Glutamatergic neuron (in vitro differentiated cells): ENCODE results near the gene RTL10. TPM values are rescaled to one million over a fixed set of nuclear protein-coding genes. Genes with fewer than 3 reads are reported as not detected.
A peak's percentile ranks its signal among the peaks of the same experiment; 100 is the strongest.

Experiments used
- DNase-seq: peaks from one replicate; pipeline ENCODE4 v3.0.0; 2022
- H3K27ac Mint-ChIP-seq: one replicate; pipeline ENCODE4 v1.8.0; 2020; ENCODE audit warnings: mild to moderate bottlenecking, mixed read lengths, inconsistent platforms; ENCODE audit not compliant: unreplicated experiment
- H3K27me3 Mint-ChIP-seq: one replicate; pipeline ENCODE4 v1.8.0; 2020; ENCODE audit warnings: mild to moderate bottlenecking, moderate library complexity, mixed read lengths, inconsistent platforms; ENCODE audit not compliant: unreplicated experiment
- H3K36me3 Mint-ChIP-seq: one replicate; pipeline ENCODE4 v1.8.0; 2020; ENCODE audit warnings: mild to moderate bottlenecking, mixed read lengths, inconsistent platforms; ENCODE audit not compliant: unreplicated experiment
- H3K4me1 Mint-ChIP-seq: one replicate; pipeline ENCODE4 v1.8.0; 2020; ENCODE audit warnings: mild to moderate bottlenecking, low read depth, mixed read lengths, inconsistent platforms; ENCODE audit not compliant: unreplicated experiment
- H3K4me3 Mint-ChIP-seq: one replicate; pipeline ENCODE4 v1.8.0; 2020; ENCODE audit warnings: mild to moderate bottlenecking, mixed read lengths, inconsistent platforms; ENCODE audit not compliant: unreplicated experiment
- H3K9me3 Mint-ChIP-seq: one replicate; pipeline ENCODE4 v1.8.0; 2020; ENCODE audit warnings: mild to moderate bottlenecking, moderate library complexity, mixed read lengths, inconsistent platforms; ENCODE audit not compliant: unreplicated experiment
- CTCF ChIP-seq: fragments of 200-600 bp; sonication (generic); IDR thresholded peaks from one replicate; pipeline ENCODE4 v1.5.0; 2021; ENCODE audit not compliant: partially characterized antibody, unreplicated experiment
- total RNA-seq: library from RNA; stranded (reverse); fragmentation: NEBNext Ultra II Directional; extraction: Animal tissue kit (Norgen Biotek cat#: 25700); gene quantifications from one replicate; pipeline ENCODE4 v1.2.1, GENCODE V29; 2021; ENCODE audit not compliant: unreplicated experiment

The RTL10 gene
- total RNA-seq, 1 donor from 2014 or later, result 12.1 TPM

GRCh38 chr22:19902245-19902715 lies 47.6 kb upstream of the RTL10 start:
- no peak for TF ChIP-seq CTCF
- no peak for DNase-seq
- Mint-ChIP-seq H3K27me3 (peaks cover 5% of the 10 kb centered on the region), H3K27ac (peak overlapping the region; percentile 87), H3K4me3 (peak overlapping the region; percentile 77), H3K36me3 (no peaks in the 10 kb centered on the region), H3K9me3 (peaks cover 7% of the 10 kb centered on the region), H3K4me1 (peaks cover 32% of the 10 kb centered on the region)

- no peak for DNase-seq
- Mint-ChIP-seq H3K27ac (peak overlapping the region; percentile 87), H3K36me3 (no peaks in the 10 kb centered on the region), H3K9me3 (peaks cover 7% of the 10 kb centered on the region), H3K27me3 (peaks cover 5% of the 10 kb centered on the region), H3K4me3 (peak overlapping the region; percentile 77), H3K4me1 (peaks cover 32% of the 10 kb centered on the region)
- TF ChIP-seq CTCF, result no peak
Measured at GRCh38 chr22:19901577-19902244, 47.0 kb upstream of the RTL10 start.

- TF ChIP-seq CTCF, result no peak
- no peak for DNase-seq
- Mint-ChIP-seq H3K36me3 (no peaks in the 10 kb centered on the region), H3K9me3 (peaks cover 4% of the 10 kb centered on the region), H3K27ac (peak overlapping the region; percentile 87), H3K27me3 (peaks cover 2% of the 10 kb centered on the region), H3K4me1 (peaks cover 30% of the 10 kb centered on the region), H3K4me3 (no peak overlapping the region)
Measured at GRCh38 chr22:19900707-19901436, 46.2 kb upstream of the RTL10 start.

- Mint-ChIP-seq H3K4me1 (peaks cover 25% of the 10 kb centered on the region), H3K27ac (no peak overlapping the region), H3K9me3 (peaks cover 6% of the 10 kb centered on the region), H3K4me3 (no peak overlapping the region), H3K36me3 (no peaks in the 10 kb centered on the region), H3K27me3 (peaks cover 3% of the 10 kb centered on the region)
- DNase-seq, result no peak
- no peak for TF ChIP-seq CTCF
Measured at GRCh38 chr22:19898831-19899567, 44.3 kb upstream of the RTL10 start.

DNA sequence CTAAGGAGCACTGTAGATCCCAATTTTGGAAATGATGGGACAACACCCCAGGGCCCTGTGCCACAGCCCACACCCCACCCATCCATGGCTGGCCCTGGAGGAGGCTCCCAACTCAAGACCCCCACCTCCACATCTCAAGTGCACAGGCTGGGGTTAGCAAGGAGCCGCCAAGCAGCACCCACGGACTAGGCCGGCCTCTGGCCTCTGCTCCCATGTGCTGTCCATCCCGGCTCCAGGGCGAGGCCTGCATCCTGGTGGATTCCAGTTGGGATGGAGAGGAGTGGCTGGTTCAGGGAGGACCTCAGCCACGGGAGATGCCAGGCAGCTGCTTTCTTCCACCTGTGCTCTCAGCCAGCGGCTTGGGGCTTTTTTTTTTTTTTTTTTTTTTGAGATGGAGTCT lies 43.5 kb upstream of the RTL10 start:
- no peaks in the 10 kb centered on the region for H3K36me3 Mint-ChIP-seq
- no peak overlapping the region for H3K27ac Mint-ChIP-seq
- no peak for TF ChIP-seq CTCF
- no peak overlapping the region for H3K4me3 Mint-ChIP-seq
- peaks cover 24% of the 10 kb centered on the region for H3K4me1 Mint-ChIP-seq
- H3K27me3 Mint-ChIP-seq, result peaks cover 3% of the 10 kb centered on the region
- DNase-seq, result no peak
- peaks cover 6% of the 10 kb centered on the region for H3K9me3 Mint-ChIP-seq
